ENCODE data around the gene PGLYRP4.

Gene PGLYRP4

DNA sequence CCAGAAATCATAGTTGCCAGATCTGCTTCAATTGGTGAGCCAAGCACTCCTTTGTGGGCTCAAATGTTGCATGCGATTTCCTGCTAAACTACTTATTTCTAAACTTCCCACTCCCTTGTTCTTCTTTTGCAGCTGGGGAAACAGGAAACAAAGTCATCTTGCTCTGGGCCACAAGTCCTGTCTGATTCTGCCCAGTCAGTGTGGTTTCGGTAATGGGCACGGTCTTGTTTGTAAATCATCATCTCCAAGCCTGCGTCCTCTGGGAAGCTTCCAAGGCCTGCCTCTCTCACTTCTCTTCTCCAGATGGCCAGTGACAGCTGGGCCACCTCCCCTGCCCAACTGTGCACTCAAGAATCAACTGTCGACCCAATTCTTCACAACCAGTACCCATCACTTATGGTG lies 37.9 kb upstream of the PGLYRP4 start:
- H3K27me3 ChIP-seq (replicated peaks; ENCODE audit: control insufficient read depth, insufficient read depth, low read length), result peaks cover 1% of the 10 kb centered on the region; the same call in 1 of the 2 replicates
- no peak overlapping the region for H3K4me3 ChIP-seq (replicated peaks; ENCODE audit: low read depth, low read length)
- no peaks in the 10 kb centered on the region for H3K36me3 ChIP-seq (ENCODE audit: control insufficient read depth, insufficient read depth, low read length)
- no peak for DNase-seq (ENCODE audit: extremely low read depth, insufficient read length)
- TF ChIP-seq, protein P1, sequence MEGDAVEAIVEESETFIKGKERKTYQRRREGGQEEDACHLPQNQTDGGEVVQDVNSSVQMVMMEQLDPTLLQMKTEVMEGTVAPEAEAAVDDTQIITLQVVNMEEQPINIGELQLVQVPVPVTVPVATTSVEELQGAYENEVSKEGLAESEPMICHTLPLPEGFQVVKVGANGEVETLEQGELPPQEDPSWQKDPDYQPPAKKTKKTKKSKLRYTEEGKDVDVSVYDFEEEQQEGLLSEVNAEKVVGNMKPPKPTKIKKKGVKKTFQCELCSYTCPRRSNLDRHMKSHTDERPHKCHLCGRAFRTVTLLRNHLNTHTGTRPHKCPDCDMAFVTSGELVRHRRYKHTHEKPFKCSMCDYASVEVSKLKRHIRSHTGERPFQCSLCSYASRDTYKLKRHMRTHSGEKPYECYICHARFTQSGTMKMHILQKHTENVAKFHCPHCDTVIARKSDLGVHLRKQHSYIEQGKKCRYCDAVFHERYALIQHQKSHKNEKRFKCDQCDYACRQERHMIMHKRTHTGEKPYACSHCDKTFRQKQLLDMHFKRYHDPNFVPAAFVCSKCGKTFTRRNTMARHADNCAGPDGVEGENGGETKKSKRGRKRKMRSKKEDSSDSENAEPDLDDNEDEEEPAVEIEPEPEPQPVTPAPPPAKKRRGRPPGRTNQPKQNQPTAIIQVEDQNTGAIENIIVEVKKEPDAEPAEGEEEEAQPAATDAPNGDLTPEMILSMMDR (IDR thresholded peaks at IDR 0.05; ENCODE audit: insufficient read depth, low read length, poor library complexity, severe bottlenecking), result no peak

DNA sequence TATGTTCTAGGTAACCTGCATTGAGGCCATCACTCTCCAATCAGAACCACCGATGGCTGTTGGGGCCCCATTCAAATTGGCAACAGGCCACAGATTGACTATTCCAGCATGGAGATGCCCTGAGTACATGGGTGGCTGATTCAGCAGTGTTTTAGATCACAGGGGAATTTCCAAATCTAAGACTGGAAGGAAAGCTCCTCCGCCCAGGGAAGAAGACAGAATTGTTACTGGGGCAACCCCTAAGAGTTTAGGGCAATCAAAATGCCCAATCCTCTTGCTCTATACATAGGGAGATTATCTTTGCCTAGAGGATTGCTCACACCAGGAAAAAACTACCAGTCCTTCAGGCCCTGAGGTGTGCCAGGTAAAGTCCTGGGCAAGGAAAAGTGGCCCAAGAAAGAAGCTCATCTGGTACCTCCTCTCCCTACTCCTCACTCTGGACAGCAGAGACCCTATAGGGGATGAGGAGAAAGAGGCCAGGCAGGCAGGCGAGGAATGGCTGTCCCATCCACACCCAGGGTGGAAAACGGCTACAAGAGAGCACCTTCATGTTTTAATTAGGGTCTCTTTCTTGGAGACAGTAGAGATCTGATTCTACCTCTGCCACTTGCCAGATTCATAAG lies 36.4 kb upstream of the PGLYRP4 start:
- H3K36me3 ChIP-seq (ENCODE audit: control insufficient read depth, insufficient read depth, low read length), result no peaks in the 10 kb centered on the region
- H3K4me3 ChIP-seq (replicated peaks; ENCODE audit: low read depth, low read length), result no peak overlapping the region
- no peak for DNase-seq (ENCODE audit: extremely low read depth, insufficient read length)
- H3K27me3 ChIP-seq (replicated peaks; ENCODE audit: control insufficient read depth, insufficient read depth, low read length), result no peaks in the 10 kb centered on the region
- TF ChIP-seq, protein P1 (IDR thresholded peaks at IDR 0.05; ENCODE audit: insufficient read depth, low read length, poor library complexity, severe bottlenecking), result no peak

DNA sequence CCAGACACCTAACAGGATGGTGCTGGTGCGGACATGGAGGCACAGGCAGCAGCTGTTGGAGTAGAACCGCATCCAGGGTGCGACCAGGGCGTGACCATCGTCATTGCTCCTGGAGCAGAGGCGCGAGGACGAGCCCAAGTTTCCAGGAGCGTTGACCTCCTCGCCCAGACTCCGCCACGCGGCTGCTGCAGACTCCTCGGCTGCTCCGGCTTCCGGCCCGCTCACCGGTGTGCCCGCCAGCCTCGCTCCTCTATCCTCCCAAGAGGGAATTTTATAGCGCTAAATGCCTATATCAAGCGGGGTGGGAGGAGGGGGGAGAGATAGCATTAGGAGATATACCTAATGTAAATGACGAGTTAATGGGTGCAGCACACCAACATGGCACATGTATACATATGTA lies 32.1 kb upstream of the PGLYRP4 start:
- TF ChIP-seq, protein P1 (IDR thresholded peaks at IDR 0.05; ENCODE audit: insufficient read depth, low read length, poor library complexity, severe bottlenecking), result no peak
- Histone ChIP-seq H3K36me3 (ENCODE audit: control insufficient read depth, insufficient read depth, low read length) (no peaks in the 10 kb centered on the region), H3K4me3 (replicated peaks; ENCODE audit: low read depth, low read length) (no peak overlapping the region), H3K27me3 (replicated peaks; ENCODE audit: control insufficient read depth, insufficient read depth, low read length) (no peaks in the 10 kb centered on the region)
- DNase-seq (ENCODE audit: extremely low read depth, insufficient read length), result no peak

DNA sequence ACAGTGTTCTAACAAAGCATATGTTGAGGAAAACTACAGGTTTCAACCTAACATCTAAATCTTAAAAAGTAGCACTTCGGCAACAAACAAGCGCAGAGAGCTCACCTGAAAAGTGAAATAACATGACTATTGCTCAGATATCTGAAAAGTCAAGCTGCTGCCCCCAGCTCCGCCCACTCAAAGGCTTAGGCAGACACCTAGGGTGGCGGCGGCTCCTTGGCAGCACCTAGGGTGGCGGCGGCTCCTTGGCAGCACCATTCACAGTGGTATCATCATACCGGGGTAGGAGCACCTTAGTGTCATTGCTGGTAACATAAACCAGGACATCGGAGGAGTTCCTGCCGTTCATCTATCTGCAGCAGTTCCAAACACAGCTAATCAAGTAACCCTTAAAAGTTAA lies 30.9 kb upstream of the PGLYRP4 start:
- no peaks in the 10 kb centered on the region for H3K27me3 ChIP-seq (replicated peaks; ENCODE audit: control insufficient read depth, insufficient read depth, low read length)
- TF ChIP-seq, protein P1 (IDR thresholded peaks at IDR 0.05; ENCODE audit: insufficient read depth, low read length, poor library complexity, severe bottlenecking), result no peak

DNA sequence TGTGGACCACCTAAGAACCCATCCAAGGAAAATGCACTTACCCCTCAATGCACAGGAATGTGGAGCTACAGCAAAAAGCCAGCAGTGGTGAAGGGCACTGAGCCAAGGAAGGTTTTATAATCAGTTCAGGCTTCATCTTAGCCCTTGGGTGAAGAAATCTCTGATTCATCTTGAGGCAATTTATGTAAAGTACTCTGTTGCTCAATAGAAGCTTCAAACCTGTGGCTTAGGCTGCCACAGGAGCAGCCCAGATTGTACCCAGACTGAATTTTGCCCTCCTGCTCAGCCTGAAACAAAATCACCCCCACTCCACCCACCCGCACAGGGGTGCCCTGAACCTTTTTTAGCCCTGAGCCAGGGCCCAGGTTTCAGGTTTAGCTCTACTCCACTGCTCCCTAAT lies 26.9 kb upstream of the PGLYRP4 start, which contains the start of gene S100A12:
TSS of gene S100A12 (minus strand) at position 111 of the 400 bp plus-strand sequence. CDS start 1,029 bp downstream, outside the sequence.
- H3K4me3 ChIP-seq (replicated peaks; ENCODE audit: low read depth, low read length), result no peak within 1 kb of the TSS

More for the DNA sequence above, 30.9 kb upstream of the PGLYRP4 start:
- Histone ChIP-seq H3K4me3 (replicated peaks; ENCODE audit: low read depth, low read length) (no peak overlapping the region), H3K36me3 (ENCODE audit: control insufficient read depth, insufficient read depth, low read length) (no peaks in the 10 kb centered on the region)
- DNase-seq (ENCODE audit: extremely low read depth, insufficient read length), result no peak

More for the DNA sequence above, 26.9 kb upstream of the PGLYRP4 start, which contains the start of gene S100A12:
- no peak for DNase-seq (ENCODE audit: extremely low read depth, insufficient read length)
- Histone ChIP-seq H3K36me3 (ENCODE audit: control insufficient read depth, insufficient read depth, low read length) (no peaks in the 10 kb centered on the region), H3K27me3 (replicated peaks; ENCODE audit: control insufficient read depth, insufficient read depth, low read length) (no peaks in the 10 kb centered on the region; the same call in none of the 2 replicates)
- TF ChIP-seq, protein P1 (IDR thresholded peaks at IDR 0.05; ENCODE audit: insufficient read depth, low read length, poor library complexity, severe bottlenecking), result no peak

Data from GM06990 (cell line).